Liver (tissue), 9 donors: ENCODE measurements around the gene ATP2B3. TPM values are rescaled to one million over a fixed set of nuclear protein-coding genes. Genes with fewer than 3 reads are reported as not detected.

ENCODE experiments used
- DNase-seq: peaks from one replicate; pipeline ENCODE4 v3.0.0-alpha.2; 2017; ENCODE audit warnings: low spot score
- H3K27ac ChIP-seq, 2 donors: one replicate each; pipeline ENCODE4 v1.7.0; 2013; ENCODE audit warnings: inconsistent platforms in 2 of 2, low read length in 2 of 2, control low read depth in 1 of 2, low read depth in 1 of 2, mild to moderate bottlenecking in 1 of 2
- H3K27me3 ChIP-seq, 4 donors: one replicate each; pipeline versions ENCODE4 v1.6.1 to v1.7.0; 2013; ENCODE audit warnings: low read length in 3 of 4, inconsistent platforms in 1 of 4, mild to moderate bottlenecking in 1 of 4, moderate library complexity in 1 of 4; ENCODE audit not compliant: control insufficient read depth in 4 of 4, insufficient read depth in 4 of 4
- H3K36me3 ChIP-seq, 4 donors: one replicate each; pipeline versions ENCODE4 v1.6.1 to v1.7.0; 2013; ENCODE audit warnings: low read length in 3 of 4, mild to moderate bottlenecking in 3 of 4, low read depth in 1 of 4, moderate library complexity in 1 of 4; ENCODE audit not compliant: control insufficient read depth in 4 of 4, insufficient read depth in 3 of 4
- H3K4me1 ChIP-seq, 4 donors: one replicate each; pipeline versions ENCODE4 v1.6.1 to v1.7.0; 2013; ENCODE audit warnings: low read length in 3 of 4, mild to moderate bottlenecking in 3 of 4, moderate library complexity in 1 of 4; ENCODE audit not compliant: control insufficient read depth in 4 of 4, insufficient read depth in 4 of 4
- H3K4me3 ChIP-seq, 3 donors: one replicate each; pipeline versions ENCODE4 v1.6.1 to v1.7.0; 2013; ENCODE audit warnings: low read length in 3 of 3, control low read depth in 1 of 3, low read depth in 1 of 3, mild to moderate bottlenecking in 1 of 3
- H3K9ac ChIP-seq, 2 donors: one replicate each; pipeline ENCODE4 v1.7.0; 2013; ENCODE audit warnings: low read length in 2 of 2, mild to moderate bottlenecking in 2 of 2, moderate library complexity in 2 of 2, control low read depth in 1 of 2, low read depth in 1 of 2
- H3K9me3 ChIP-seq, 4 donors: one replicate each; pipeline versions ENCODE4 v1.6.1 to v1.7.0; 2013; ENCODE audit warnings: low read length in 3 of 4; ENCODE audit not compliant: control insufficient read depth in 4 of 4
- FOXA1 ChIP-seq: IDR thresholded peaks from 2 replicates; pipeline ENCODE4 v1.6.1; 2016; ENCODE audit warnings: antibody characterized with exemption
- FOXA2 ChIP-seq: IDR thresholded peaks from 2 replicates; pipeline ENCODE4 v1.6.1; 2016; ENCODE audit warnings: antibody characterized with exemption
- GABPA ChIP-seq, 2 donors: IDR thresholded peaks in 1 of 2; conservative IDR thresholded peaks in 1 of 2; 2 replicates each; pipeline ENCODE4 v1.6.1; 2016; ENCODE audit warnings: antibody characterized with exemption in 2 of 2, mild to moderate bottlenecking in 1 of 2, moderate library complexity in 1 of 2
- HNF4G ChIP-seq: IDR thresholded peaks from 2 replicates; pipeline ENCODE4 v1.6.1; 2016; ENCODE audit warnings: antibody characterized with exemption
- JUND ChIP-seq, 2 donors: IDR thresholded peaks; 2 replicates each; pipeline ENCODE4 v1.6.1; 2016; ENCODE audit warnings: antibody characterized with exemption in 2 of 2
- NR2F2 ChIP-seq: IDR thresholded peaks from 2 replicates; pipeline ENCODE4 v1.6.1; 2016; ENCODE audit warnings: antibody characterized with exemption
- RAD21 ChIP-seq, 2 donors: IDR thresholded peaks; 2 replicates each; pipeline ENCODE4 v1.6.1; 2016; ENCODE audit warnings: antibody characterized with exemption in 2 of 2, mild to moderate bottlenecking in 2 of 2
- RXRA ChIP-seq, 2 donors: IDR thresholded peaks; 2 replicates each; pipeline ENCODE4 v1.6.1; 2017 to 2018; ENCODE audit warnings: antibody characterized with exemption in 2 of 2, mild to moderate bottlenecking in 1 of 2
- TAF1 ChIP-seq: conservative IDR thresholded peaks from 2 replicates; pipeline ENCODE4 v1.6.1; 2016; ENCODE audit warnings: antibody characterized with exemption, mild to moderate bottlenecking
- YY1 ChIP-seq: IDR thresholded peaks from 2 replicates; pipeline ENCODE4 v1.6.1; 2016; ENCODE audit warnings: antibody characterized with exemption, mild to moderate bottlenecking
- WGBS: extraction: QIAGEN DNeasy Blood & Tissue Kit; methylation state at CpG from one replicate; pipeline ENCODE4 v1.1.7; 2013; 5-methylcytosine and 5-hydroxymethylcytosine counted together
- polyA plus RNA-seq, 2 donors: library from polyadenylated mRNA; stranded (reverse) in 1 of 2; unstranded in 1 of 2; fragments of 200-250 nt in 1 of 2; fragments of >200 nt in 1 of 2; fragmentation: Nextera tagmentation in 1 of 2; extraction: Ambion mirVana in 1 of 2; gene quantifications; one replicate each; pipeline versions ENCODE4 v1.2.1 to v1.2.3, GENCODE V29; 2013 to 2015
- total RNA-seq, 2 donors: library from RNA; depleted of rRNA; stranded (reverse); fragments of >200 nt; gene quantifications; one replicate each; pipeline ENCODE4 v1.2.3, GENCODE V29; 2014
- TF ChIP-seq, protein P1 (sequence below): fragments of 150-350 bp; IDR thresholded peaks from 2 replicates; pipeline ENCODE4 v1.5.1; 2017; ENCODE audit warnings: improper control_type of control experiment, low read depth, low read length; ENCODE audit not compliant: missing input control
- TF ChIP-seq, protein P2 (sequence below): IDR thresholded peaks from 2 replicates; pipeline ENCODE4 v1.6.1; 2016; ENCODE audit warnings: antibody characterized with exemption
- TF ChIP-seq, protein P3 (sequence below): IDR thresholded peaks from 2 replicates; pipeline ENCODE4 v1.6.1; 2016; ENCODE audit warnings: antibody characterized with exemption
- TF ChIP-seq, protein P4 (sequence below): IDR thresholded peaks from 2 replicates; pipeline ENCODE4 v1.6.1; 2016; ENCODE audit warnings: antibody characterized with exemption, mild to moderate bottlenecking
- donor health status: healthy.
- donor health status: healthy.
- donor health status: healthy.
- donor health status: healthy.
- donor health status: healthy.

The ATP2B3 gene
- total and polyA plus RNA-seq, 4 donors: not detected

- Histone ChIP-seq H3K27me3 (no peaks in the 10 kb centered on the region), H3K9ac (no peak overlapping the region), H3K27ac (no peak overlapping the region), H3K9me3 (no peaks in the 10 kb centered on the region), H3K4me3 (no peak overlapping the region), H3K4me1 (peaks cover 0 to 4% (median 0%) of the 10 kb centered on the region in 4 donors), H3K36me3 (no peaks in the 10 kb centered on the region)
- WGBS: 16% methylated on average over 19 of the region's 19 CpGs
- no peak for TF ChIP-seq FOXA1
- no peak for TF ChIP-seq TAF1
- TF ChIP-seq, protein P1, sequence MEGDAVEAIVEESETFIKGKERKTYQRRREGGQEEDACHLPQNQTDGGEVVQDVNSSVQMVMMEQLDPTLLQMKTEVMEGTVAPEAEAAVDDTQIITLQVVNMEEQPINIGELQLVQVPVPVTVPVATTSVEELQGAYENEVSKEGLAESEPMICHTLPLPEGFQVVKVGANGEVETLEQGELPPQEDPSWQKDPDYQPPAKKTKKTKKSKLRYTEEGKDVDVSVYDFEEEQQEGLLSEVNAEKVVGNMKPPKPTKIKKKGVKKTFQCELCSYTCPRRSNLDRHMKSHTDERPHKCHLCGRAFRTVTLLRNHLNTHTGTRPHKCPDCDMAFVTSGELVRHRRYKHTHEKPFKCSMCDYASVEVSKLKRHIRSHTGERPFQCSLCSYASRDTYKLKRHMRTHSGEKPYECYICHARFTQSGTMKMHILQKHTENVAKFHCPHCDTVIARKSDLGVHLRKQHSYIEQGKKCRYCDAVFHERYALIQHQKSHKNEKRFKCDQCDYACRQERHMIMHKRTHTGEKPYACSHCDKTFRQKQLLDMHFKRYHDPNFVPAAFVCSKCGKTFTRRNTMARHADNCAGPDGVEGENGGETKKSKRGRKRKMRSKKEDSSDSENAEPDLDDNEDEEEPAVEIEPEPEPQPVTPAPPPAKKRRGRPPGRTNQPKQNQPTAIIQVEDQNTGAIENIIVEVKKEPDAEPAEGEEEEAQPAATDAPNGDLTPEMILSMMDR: peak; percentile 80
- peak; percentile 82 to 92 for TF ChIP-seq RAD21 (IDR thresholded peaks at IDR 0.05)
- peak; percentile 78 for DNase-seq
Measured at GRCh38 chrX:153507484-153508178, 9.8 kb upstream of the ATP2B3 start.

DNA sequence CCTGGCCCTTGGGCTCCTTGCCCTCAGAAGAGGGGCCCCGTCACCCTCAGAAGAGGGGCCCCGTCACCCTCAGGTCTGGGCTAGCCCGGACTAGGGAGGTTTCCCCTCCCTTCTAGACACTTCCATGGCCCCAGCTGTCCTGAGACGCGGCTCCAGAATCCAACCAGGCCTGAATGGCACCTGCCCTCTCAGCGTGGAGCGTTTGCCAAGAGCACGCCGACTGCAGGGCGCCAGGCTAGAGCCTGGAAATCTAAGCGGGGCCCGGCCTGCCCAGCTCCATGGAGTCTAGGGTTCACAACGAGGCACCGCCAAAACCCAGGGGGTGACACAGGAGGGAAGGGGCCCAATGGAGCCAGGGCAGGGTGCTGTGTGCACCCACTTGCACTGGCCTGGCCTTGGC, 7.8 kb upstream of the ATP2B3 start:
- no peak for TF ChIP-seq FOXA2
- TF ChIP-seq, protein P2, sequence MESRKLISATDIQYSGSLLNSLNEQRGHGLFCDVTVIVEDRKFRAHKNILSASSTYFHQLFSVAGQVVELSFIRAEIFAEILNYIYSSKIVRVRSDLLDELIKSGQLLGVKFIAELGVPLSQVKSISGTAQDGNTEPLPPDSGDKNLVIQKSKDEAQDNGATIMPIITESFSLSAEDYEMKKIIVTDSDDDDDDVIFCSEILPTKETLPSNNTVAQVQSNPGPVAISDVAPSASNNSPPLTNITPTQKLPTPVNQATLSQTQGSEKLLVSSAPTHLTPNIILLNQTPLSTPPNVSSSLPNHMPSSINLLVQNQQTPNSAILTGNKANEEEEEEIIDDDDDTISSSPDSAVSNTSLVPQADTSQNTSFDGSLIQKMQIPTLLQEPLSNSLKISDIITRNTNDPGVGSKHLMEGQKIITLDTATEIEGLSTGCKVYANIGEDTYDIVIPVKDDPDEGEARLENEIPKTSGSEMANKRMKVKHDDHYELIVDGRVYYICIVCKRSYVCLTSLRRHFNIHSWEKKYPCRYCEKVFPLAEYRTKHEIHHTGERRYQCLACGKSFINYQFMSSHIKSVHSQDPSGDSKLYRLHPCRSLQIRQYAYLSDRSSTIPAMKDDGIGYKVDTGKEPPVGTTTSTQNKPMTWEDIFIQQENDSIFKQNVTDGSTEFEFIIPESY: no peak
- TF ChIP-seq, protein P1: no peak
- TF ChIP-seq NR2F2: no peak
- TF ChIP-seq, protein P3, sequence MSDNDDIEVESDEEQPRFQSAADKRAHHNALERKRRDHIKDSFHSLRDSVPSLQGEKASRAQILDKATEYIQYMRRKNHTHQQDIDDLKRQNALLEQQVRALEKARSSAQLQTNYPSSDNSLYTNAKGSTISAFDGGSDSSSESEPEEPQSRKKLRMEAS: no peak
- TF ChIP-seq RXRA (IDR thresholded peaks at IDR 0.05): no peak
- no peak for TF ChIP-seq FOXA1
- TF ChIP-seq HNF4G: no peak
- no peak for TF ChIP-seq GABPA (IDR thresholded peaks at IDR 0.05 in 1 of 2, conservative IDR thresholded peaks at IDR 0.05 in 1 of 2)
- TF ChIP-seq JUND (IDR thresholded peaks at IDR 0.05): no peak
- TF ChIP-seq YY1: no peak
- TF ChIP-seq, protein P4, sequence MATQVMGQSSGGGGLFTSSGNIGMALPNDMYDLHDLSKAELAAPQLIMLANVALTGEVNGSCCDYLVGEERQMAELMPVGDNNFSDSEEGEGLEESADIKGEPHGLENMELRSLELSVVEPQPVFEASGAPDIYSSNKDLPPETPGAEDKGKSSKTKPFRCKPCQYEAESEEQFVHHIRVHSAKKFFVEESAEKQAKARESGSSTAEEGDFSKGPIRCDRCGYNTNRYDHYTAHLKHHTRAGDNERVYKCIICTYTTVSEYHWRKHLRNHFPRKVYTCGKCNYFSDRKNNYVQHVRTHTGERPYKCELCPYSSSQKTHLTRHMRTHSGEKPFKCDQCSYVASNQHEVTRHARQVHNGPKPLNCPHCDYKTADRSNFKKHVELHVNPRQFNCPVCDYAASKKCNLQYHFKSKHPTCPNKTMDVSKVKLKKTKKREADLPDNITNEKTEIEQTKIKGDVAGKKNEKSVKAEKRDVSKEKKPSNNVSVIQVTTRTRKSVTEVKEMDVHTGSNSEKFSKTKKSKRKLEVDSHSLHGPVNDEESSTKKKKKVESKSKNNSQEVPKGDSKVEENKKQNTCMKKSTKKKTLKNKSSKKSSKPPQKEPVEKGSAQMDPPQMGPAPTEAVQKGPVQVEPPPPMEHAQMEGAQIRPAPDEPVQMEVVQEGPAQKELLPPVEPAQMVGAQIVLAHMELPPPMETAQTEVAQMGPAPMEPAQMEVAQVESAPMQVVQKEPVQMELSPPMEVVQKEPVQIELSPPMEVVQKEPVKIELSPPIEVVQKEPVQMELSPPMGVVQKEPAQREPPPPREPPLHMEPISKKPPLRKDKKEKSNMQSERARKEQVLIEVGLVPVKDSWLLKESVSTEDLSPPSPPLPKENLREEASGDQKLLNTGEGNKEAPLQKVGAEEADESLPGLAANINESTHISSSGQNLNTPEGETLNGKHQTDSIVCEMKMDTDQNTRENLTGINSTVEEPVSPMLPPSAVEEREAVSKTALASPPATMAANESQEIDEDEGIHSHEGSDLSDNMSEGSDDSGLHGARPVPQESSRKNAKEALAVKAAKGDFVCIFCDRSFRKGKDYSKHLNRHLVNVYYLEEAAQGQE: no peak
- H3K9me3 ChIP-seq: no peaks in the 10 kb centered on the region
- no peaks in the 10 kb centered on the region for H3K36me3 ChIP-seq
- no peaks in the 10 kb centered on the region for H3K27me3 ChIP-seq
- DNase-seq: no peak
- 84% methylated on average over 14 of the region's 14 CpGs for WGBS
- H3K4me3 ChIP-seq: no peak overlapping the region
- peaks cover 0 to 4% (median 0%) of the 10 kb centered on the region in 4 donors for H3K4me1 ChIP-seq
- no peak overlapping the region for H3K27ac ChIP-seq
- no peak overlapping the region for H3K9ac ChIP-seq
